IMR-90 (cell line): ENCODE measurements around the gene URI1.

Experiments used
- BHLHE40 ChIP-seq: fragments of 150-350 bp; IDR thresholded peaks from 2 replicates; pipeline ENCODE4 v1.6.1; 2016; ENCODE audit warnings: mild to moderate bottlenecking, low read depth, low read length
- CEBPB ChIP-seq: IDR thresholded peaks from 2 replicates; pipeline ENCODE4 v1.6.1; 2012; ENCODE audit warnings: low read depth, low read length, improper control_type of control experiment
- CHD1 ChIP-seq: IDR thresholded peaks from 2 replicates; pipeline ENCODE4 v1.6.1; 2012; ENCODE audit warnings: low read depth, low read length, improper control_type of control experiment
- CTCF ChIP-seq: conservative IDR thresholded peaks from 2 replicates; pipeline ENCODE4 v1.5.1; 2012; ENCODE audit warnings: mild to moderate bottlenecking, low read depth, low read length, improper control_type of control experiment
- ELK1 ChIP-seq: fragments of 150-350 bp; IDR thresholded peaks from 2 replicates; pipeline ENCODE4 v1.6.1; 2016; ENCODE audit warnings: low read depth, mild to moderate bottlenecking, low read length, moderate library complexity, borderline replicate concordance
- FOS ChIP-seq: fragments of 150-350 bp; IDR thresholded peaks from 2 replicates; pipeline ENCODE4 v1.6.1; 2016; ENCODE audit warnings: low read depth, low read length
- MAZ ChIP-seq: IDR thresholded peaks from 2 replicates; pipeline ENCODE4 v1.6.1; 2012; ENCODE audit warnings: low read depth, mild to moderate bottlenecking, low read length, improper control_type of control experiment, moderate library complexity, borderline replicate concordance
- MXI1 ChIP-seq: IDR thresholded peaks from 2 replicates; pipeline ENCODE4 v1.6.1; 2012; ENCODE audit warnings: low read depth, mild to moderate bottlenecking, low read length, moderate library complexity, borderline replicate concordance
- POLR2A ChIP-seq: IDR thresholded peaks from 2 replicates; pipeline ENCODE4 v1.6.1; 2012; ENCODE audit warnings: mild to moderate bottlenecking, low read depth, low read length
- RAD21 ChIP-seq: IDR thresholded peaks from 2 replicates; pipeline ENCODE4 v1.6.1; 2012; ENCODE audit warnings: low read length, improper control_type of control experiment
- RCOR1 ChIP-seq: IDR thresholded peaks from 2 replicates; pipeline ENCODE4 v1.6.1; 2012; ENCODE audit warnings: mild to moderate bottlenecking, low read length, improper control_type of control experiment; ENCODE audit not compliant: insufficient replicate concordance
- RFX5 ChIP-seq: IDR thresholded peaks from 2 replicates; pipeline ENCODE4 v1.8.0; 2012; ENCODE audit warnings: low read depth, mild to moderate bottlenecking, low read length, moderate library complexity
- SMC3 ChIP-seq: fragments of 150-350 bp; IDR thresholded peaks from 2 replicates; pipeline ENCODE4 v1.6.1; 2016; ENCODE audit warnings: low read depth, mild to moderate bottlenecking, antibody characterized with exemption, low read length, moderate library complexity
- USF2 ChIP-seq: fragments of 150-350 bp; IDR thresholded peaks from 2 replicates; pipeline ENCODE4 v1.6.1; 2017; ENCODE audit warnings: mild to moderate bottlenecking, antibody characterized with exemption, low read length, low read depth

GRCh38 chr19:29985196-29985595 lies 43.2 kb downstream of the URI1 start:
- no peak for TF ChIP-seq CTCF
- TF ChIP-seq RFX5, result no peak
- no peak for TF ChIP-seq POLR2A
- TF ChIP-seq USF2, result no peak
- no peak for TF ChIP-seq MAZ
- no peak for TF ChIP-seq FOS
- TF ChIP-seq RCOR1, result no peak
- TF ChIP-seq RAD21, result no peak
- no peak for TF ChIP-seq CHD1
- TF ChIP-seq ELK1, result no peak
- TF ChIP-seq MXI1, result no peak
- TF ChIP-seq SMC3, result no peak
- no peak for TF ChIP-seq CEBPB
- no peak for TF ChIP-seq BHLHE40
